Upper lobe of left lung (tissue), 6 donors: ENCODE results near the gene ALPP. TPM values are rescaled to one million over a fixed set of nuclear protein-coding genes. Genes with fewer than 3 reads are reported as not detected.

Experiments
- ATAC-seq, 2 donors: fragments of 200-7000 bp; cut with Tn5 transposase; one replicate each; pipeline ENCODE4 v1.9.1; 2022; ENCODE audit warnings: mild to moderate bottlenecking in 2 of 2, moderate library complexity in 2 of 2; ENCODE audit not compliant: low FRiP score in 2 of 2
- DNase-seq, 2 donors: peaks; one replicate each; pipeline ENCODE4 v3.0.0-alpha.2; 2019 to 2020
- H3K27ac ChIP-seq, 4 donors: fragments of 200-600 bp; sonication (generic); one replicate each; pipeline ENCODE4 v1.5.1; 2016 to 2019
- H3K27me3 ChIP-seq, 4 donors: fragments of 200-600 bp; sonication (generic); one replicate each; pipeline ENCODE4 v1.5.1; 2017 to 2019
- H3K36me3 ChIP-seq, 4 donors: fragments of 200-600 bp; sonication (generic); one replicate each; pipeline ENCODE4 v1.5.1; 2016 to 2019
- H3K4me1 ChIP-seq, 4 donors: fragments of 200-600 bp; sonication (generic); one replicate each; pipeline ENCODE4 v1.5.1; 2018 to 2019
- H3K4me3 ChIP-seq, 4 donors: fragments of 200-600 bp; sonication (generic); one replicate each; pipeline ENCODE4 v1.5.1; 2017 to 2019; ENCODE audit warnings: mild to moderate bottlenecking in 2 of 4, moderate library complexity in 1 of 4
- H3K9me3 ChIP-seq, 4 donors: fragments of 200-600 bp; sonication (generic); one replicate each; pipeline ENCODE4 v1.5.1; 2018 to 2019
- EP300 ChIP-seq, 4 donors: sonication (generic); formaldehyde crosslinking; IDR thresholded peaks; one replicate each; pipeline ENCODE4 v1.5.1; 2017; ENCODE audit warnings: antibody characterized with exemption in 4 of 4, control low read depth in 2 of 4
- POLR2A ChIP-seq, 4 donors: fragments of 450-650 bp; IDR thresholded peaks; one replicate each; pipeline ENCODE4 v1.5.1; 2016 to 2017; ENCODE audit warnings: antibody characterized with exemption in 4 of 4, mild to moderate bottlenecking in 2 of 4
- POLR2AphosphoS5 ChIP-seq, 2 donors: sonication (generic); formaldehyde crosslinking; IDR thresholded peaks; one replicate each; pipeline ENCODE4 v1.5.1; 2017; ENCODE audit warnings: antibody characterized with exemption in 2 of 2
- WGBS, 2 donors: methylation state at CpG; one replicate each; pipeline ENCODE4 v1.1.5; 2017 to 2018; 5-methylcytosine and 5-hydroxymethylcytosine counted together
- total RNA-seq, 6 donors: library from RNA; depleted of rRNA in 4 of 6; stranded (reverse); fragments of >200 nt in 4 of 6; gene quantifications; one replicate each; pipeline versions ENCODE4 v1.1.0 to v1.2.1, GENCODE V29; 2016 to 2021
- TF ChIP-seq, protein P1 (sequence below), 6 experiments: fragments of 450-650 bp in 4 of 6; fragments of 200-600 bp in 2 of 6; sonication (generic) in 2 of 6; IDR thresholded peaks; one replicate each; pipeline ENCODE4 v1.5.1; 2016 to 2019; ENCODE audit warnings: antibody characterized with exemption in 6 of 6
- donor health status: DM: no; HTN: no; CAD: no; lungs with moderate emphysema.
- donor health status: DM: no; HTN: yes; CAD: no; lungs with severe emphysema.

ALPP gene
- total RNA-seq, 6 donors from 2014 or later = 4.8 to 59.1 (median 30.8) TPM

DNA sequence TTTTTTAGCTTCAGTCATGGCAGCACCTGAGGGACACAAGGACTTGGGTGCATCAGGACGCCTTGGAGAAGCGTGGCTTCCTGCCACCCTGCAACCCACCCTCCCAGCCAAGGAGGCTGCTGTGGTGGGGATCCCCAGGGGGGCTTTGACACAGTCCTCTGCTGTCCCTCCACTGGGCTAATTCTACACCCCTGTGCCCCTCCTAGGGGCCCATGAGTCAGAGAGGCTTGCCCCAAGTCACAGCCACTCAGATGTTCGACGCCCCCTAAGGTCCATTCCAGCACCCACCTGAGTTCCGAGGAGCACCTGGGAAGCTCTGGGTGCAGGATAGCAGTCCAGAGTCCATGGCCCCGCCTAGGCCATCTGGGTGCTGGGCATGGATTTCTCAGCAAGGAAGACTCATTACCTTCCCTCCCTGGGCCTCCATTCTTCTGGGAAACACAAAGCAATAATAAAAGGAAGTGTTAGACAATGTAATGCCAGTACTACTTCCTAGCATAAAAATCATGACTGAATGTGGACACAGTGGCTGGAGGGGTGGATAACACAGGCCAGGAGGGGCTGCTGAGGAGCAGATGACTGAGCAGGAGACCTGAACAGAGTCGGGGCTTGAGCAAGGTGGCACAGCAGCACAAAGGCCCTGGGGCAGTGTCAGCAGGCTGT, 31.8 kb downstream of the ALPP start:
- H3K27me3 ChIP-seq = no peaks in the 10 kb centered on the region
- H3K4me3 ChIP-seq = no peak overlapping the region
- no peak for DNase-seq
- no peak overlapping the region for H3K27ac ChIP-seq
- 77 to 86% methylated on average over 4 to 7 of the region's 7 CpGs for WGBS, 2 donors
- TF ChIP-seq POLR2A (IDR thresholded peaks at IDR 0.05) (no peak), EP300 (IDR thresholded peaks at IDR 0.05) (no peak), POLR2AphosphoS5 (IDR thresholded peaks at IDR 0.05) (no peak)
- TF ChIP-seq, protein P1, sequence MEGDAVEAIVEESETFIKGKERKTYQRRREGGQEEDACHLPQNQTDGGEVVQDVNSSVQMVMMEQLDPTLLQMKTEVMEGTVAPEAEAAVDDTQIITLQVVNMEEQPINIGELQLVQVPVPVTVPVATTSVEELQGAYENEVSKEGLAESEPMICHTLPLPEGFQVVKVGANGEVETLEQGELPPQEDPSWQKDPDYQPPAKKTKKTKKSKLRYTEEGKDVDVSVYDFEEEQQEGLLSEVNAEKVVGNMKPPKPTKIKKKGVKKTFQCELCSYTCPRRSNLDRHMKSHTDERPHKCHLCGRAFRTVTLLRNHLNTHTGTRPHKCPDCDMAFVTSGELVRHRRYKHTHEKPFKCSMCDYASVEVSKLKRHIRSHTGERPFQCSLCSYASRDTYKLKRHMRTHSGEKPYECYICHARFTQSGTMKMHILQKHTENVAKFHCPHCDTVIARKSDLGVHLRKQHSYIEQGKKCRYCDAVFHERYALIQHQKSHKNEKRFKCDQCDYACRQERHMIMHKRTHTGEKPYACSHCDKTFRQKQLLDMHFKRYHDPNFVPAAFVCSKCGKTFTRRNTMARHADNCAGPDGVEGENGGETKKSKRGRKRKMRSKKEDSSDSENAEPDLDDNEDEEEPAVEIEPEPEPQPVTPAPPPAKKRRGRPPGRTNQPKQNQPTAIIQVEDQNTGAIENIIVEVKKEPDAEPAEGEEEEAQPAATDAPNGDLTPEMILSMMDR (IDR thresholded peaks at IDR 0.05) = no peak
- H3K36me3 ChIP-seq = no peaks in the 10 kb centered on the region
- no peaks in the 10 kb centered on the region for H3K4me1 ChIP-seq
- ATAC-seq = no peak
- H3K9me3 ChIP-seq = no peaks in the 10 kb centered on the region

DNA sequence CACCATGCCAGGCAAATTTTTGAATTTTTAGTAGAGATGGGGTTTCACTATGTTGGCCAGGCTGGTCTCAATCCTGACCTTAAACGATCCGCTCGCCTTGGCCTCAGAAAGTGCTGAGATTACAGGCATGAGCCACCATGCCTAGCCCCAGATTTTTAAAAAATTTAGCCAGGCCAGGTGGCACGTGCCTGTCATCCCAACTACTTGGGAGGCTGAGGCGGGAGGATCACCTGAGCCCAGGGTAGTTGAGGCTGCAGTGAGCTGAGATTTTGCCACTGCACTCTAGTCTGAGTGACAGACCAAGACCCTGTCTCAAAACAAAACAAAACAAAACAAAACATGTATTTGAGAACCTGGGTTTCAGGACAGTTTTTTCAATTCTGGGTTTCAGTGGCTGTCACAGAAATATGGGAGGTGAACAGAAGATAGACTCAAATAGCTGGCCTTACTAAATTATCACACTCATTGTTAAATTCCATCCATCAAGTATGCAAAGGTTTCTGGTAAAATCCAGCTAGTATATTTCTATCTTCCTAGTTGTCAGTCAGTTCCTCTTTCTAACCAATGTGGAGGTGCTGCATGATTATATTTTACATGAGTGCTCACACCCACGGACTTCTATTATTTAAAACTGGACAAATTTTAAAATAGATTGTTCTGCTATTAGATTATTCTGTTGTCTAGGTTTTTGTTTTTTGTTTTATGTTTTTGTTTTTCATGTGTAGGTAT, 33.5 kb downstream of the ALPP start:
- H3K9me3 ChIP-seq = no peaks in the 10 kb centered on the region
- ATAC-seq (no peak), DNase-seq (no peak)
- H3K36me3 ChIP-seq = no peaks in the 10 kb centered on the region
- no peak overlapping the region for H3K4me3 ChIP-seq
- TF ChIP-seq EP300 (IDR thresholded peaks at IDR 0.05) = no peak
- no peak overlapping the region for H3K27ac ChIP-seq
- 52 to 91% methylated on average over 2 to 6 of the region's 6 CpGs for WGBS, 2 donors
- H3K4me1 ChIP-seq = no peaks in the 10 kb centered on the region
- no peaks in the 10 kb centered on the region for H3K27me3 ChIP-seq

DNA sequence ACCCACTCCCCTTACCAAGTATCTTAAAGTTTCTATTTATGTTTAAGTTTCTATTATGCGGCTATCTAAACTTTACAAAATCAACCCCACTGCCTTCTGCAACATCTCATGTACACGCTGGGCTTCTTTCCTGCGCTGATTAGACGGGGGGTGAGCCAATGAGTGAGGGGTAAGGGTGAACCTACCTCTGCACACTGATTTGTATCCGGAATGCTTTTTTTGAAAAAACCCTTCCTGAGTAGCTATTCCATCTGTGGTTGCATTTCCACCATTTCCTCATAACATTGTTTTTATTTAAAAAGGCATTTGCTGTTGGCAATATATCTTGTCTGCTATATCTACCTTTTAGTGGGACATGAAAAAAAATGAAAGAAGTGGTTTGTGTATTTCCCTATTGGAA, 34.4 kb downstream of the ALPP start:
- no peaks in the 10 kb centered on the region for H3K27me3 ChIP-seq
- WGBS, 2 donors = 45 to 46% methylated on average over 5 of the region's 5 CpGs
- H3K27ac ChIP-seq = no peak overlapping the region
- DNase-seq (no peak), ATAC-seq (no peak)
- no peaks in the 10 kb centered on the region for H3K36me3 ChIP-seq
- no peak for TF ChIP-seq POLR2A (IDR thresholded peaks at IDR 0.05)
- no peak for TF ChIP-seq EP300 (IDR thresholded peaks at IDR 0.05)
- TF ChIP-seq, protein P1 (IDR thresholded peaks at IDR 0.05) = no peak
- TF ChIP-seq POLR2AphosphoS5 (IDR thresholded peaks at IDR 0.05) = no peak
- H3K4me3 ChIP-seq = no peak overlapping the region
- no peaks in the 10 kb centered on the region for H3K9me3 ChIP-seq
- no peaks in the 10 kb centered on the region for H3K4me1 ChIP-seq

DNA sequence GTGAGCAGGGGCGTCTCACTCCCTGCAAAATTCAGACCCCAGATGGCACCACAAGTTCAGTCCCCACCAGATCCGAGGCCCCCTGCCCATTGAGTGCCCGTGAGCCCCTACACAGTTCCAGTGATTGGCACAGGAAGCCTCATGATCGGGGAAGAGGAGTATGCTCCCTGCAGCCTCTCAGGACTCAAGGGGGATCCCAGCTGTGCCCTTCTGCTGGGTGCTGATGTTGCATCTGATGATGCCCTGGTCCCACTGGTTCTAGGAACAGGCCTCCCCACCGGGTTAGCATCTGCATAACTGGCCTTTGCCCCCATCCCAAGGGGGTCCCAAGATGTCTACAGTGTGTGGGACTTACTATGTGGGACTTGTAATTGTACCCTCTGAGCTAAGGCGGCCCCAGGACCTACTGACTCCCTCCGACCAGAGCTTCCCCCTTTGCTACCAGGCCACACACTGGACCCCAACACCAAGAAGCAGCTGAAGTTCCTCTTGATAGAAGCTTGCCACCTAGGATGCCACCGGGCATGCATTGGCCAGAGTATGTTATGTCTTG, 36.7 kb downstream of the ALPP start:
- Histone ChIP-seq H3K4me1 (peaks cover 7 to 22% (median 19%) of the 10 kb centered on the region in 4 donors), H3K9me3 (no peaks in the 10 kb centered on the region), H3K4me3 (no peak overlapping the region), H3K36me3 (no peaks in the 10 kb centered on the region), H3K27me3 (peaks cover 0 to 21% (median 8%) of the 10 kb centered on the region in 4 donors), H3K27ac (no peak overlapping the region)
- ATAC-seq (no peak), DNase-seq (no peak)
- WGBS, 2 donors = 87 to 100% methylated on average over 1 to 8 of the region's 8 CpGs
- TF ChIP-seq POLR2A (IDR thresholded peaks at IDR 0.05) (no peak), POLR2AphosphoS5 (IDR thresholded peaks at IDR 0.05) (no peak), EP300 (IDR thresholded peaks at IDR 0.05) (no peak)
- TF ChIP-seq, protein P1 (IDR thresholded peaks at IDR 0.05) = no peak

DNA sequence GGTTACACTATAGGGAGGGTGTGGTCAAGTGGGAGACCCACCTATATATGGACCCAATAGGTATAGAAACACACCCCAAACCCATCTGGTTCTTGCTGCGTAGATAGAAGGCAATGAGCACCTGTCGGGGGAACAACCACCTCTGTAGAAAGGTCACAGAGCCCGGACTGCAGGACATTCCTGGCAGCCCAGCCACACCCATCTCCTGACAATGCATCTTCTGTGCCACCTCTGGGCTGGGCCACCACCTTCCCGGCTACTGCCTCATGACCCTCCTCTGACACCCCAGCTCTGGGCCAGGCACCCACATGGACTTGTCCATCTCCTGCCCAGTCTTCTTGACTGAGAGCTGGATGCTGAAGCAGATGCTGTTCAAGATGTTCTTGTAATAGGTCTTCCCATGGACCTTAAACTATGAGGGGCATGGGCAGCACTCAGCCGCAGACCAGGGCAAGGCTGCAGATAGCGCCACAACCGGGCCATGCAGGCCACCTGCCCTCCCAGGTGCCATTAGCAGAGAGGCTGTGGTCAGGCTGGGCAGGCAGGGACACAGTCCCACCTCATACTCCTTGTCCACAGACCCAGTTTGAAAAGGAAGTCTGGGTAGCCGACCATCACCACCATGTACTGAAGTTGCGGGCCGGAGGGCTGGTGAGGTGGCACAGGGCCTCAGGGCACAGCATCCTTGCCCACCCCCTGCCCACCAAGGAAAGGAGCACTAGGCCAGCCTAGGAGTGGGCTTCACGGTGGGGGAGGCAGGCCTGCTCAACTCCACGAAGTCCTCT, 37.4 kb downstream of the ALPP start:
- Histone ChIP-seq H3K4me1 (peaks cover 13 to 29% (median 26%) of the 10 kb centered on the region in 4 donors), H3K27ac (no peak overlapping the region), H3K9me3 (no peaks in the 10 kb centered on the region), H3K36me3 (no peaks in the 10 kb centered on the region), H3K27me3 (peaks cover 0 to 28% (median 11%) of the 10 kb centered on the region in 4 donors), H3K4me3 (no peak overlapping the region)
- TF ChIP-seq EP300 (IDR thresholded peaks at IDR 0.05) (no peak), POLR2AphosphoS5 (IDR thresholded peaks at IDR 0.05) (no peak), POLR2A (IDR thresholded peaks at IDR 0.05) (no peak)
- TF ChIP-seq, protein P1 (IDR thresholded peaks at IDR 0.05) = no peak
- WGBS, 2 donors = 96 to 97% methylated on average over 9 to 12 of the region's 12 CpGs
- DNase-seq (peak in 1 of 2 donors; percentile 59), ATAC-seq (no peak)
